Upper lobe of left lung (tissue), 6 donors: Measurements from ENCODE around the gene IGSF11. TPM values are rescaled to one million over a fixed set of nuclear protein-coding genes. Genes with fewer than 3 reads are reported as not detected.
A peak's percentile ranks its signal among the peaks of the same experiment; 100 is the strongest.

Experiments used
- ATAC-seq, 2 donors: fragments of 200-7000 bp; cut with Tn5 transposase; one replicate each; pipeline ENCODE4 v1.9.1; 2022; ENCODE audit warnings: mild to moderate bottlenecking in 2 of 2, moderate library complexity in 2 of 2; ENCODE audit not compliant: low FRiP score in 2 of 2
- DNase-seq, 2 donors: peaks; one replicate each; pipeline ENCODE4 v3.0.0-alpha.2; 2019 to 2020
- H3K27ac ChIP-seq, 4 donors: fragments of 200-600 bp; sonication (generic); one replicate each; pipeline ENCODE4 v1.5.1; 2016 to 2019
- H3K27me3 ChIP-seq, 4 donors: fragments of 200-600 bp; sonication (generic); one replicate each; pipeline ENCODE4 v1.5.1; 2017 to 2019
- H3K36me3 ChIP-seq, 4 donors: fragments of 200-600 bp; sonication (generic); one replicate each; pipeline ENCODE4 v1.5.1; 2016 to 2019
- H3K4me1 ChIP-seq, 4 donors: fragments of 200-600 bp; sonication (generic); one replicate each; pipeline ENCODE4 v1.5.1; 2018 to 2019
- H3K4me3 ChIP-seq, 4 donors: fragments of 200-600 bp; sonication (generic); one replicate each; pipeline ENCODE4 v1.5.1; 2017 to 2019; ENCODE audit warnings: mild to moderate bottlenecking in 2 of 4, moderate library complexity in 1 of 4
- H3K9me3 ChIP-seq, 4 donors: fragments of 200-600 bp; sonication (generic); one replicate each; pipeline ENCODE4 v1.5.1; 2018 to 2019
- CTCF ChIP-seq, 6 experiments: fragments of 450-650 bp in 4 of 6; fragments of 200-600 bp in 2 of 6; sonication (generic) in 2 of 6; IDR thresholded peaks; one replicate each; pipeline ENCODE4 v1.5.1; 2016 to 2019; ENCODE audit warnings: antibody characterized with exemption in 6 of 6
- EP300 ChIP-seq, 4 donors: sonication (generic); formaldehyde crosslinking; IDR thresholded peaks; one replicate each; pipeline ENCODE4 v1.5.1; 2017; ENCODE audit warnings: antibody characterized with exemption in 4 of 4, control low read depth in 2 of 4
- POLR2A ChIP-seq, 4 donors: fragments of 450-650 bp; IDR thresholded peaks; one replicate each; pipeline ENCODE4 v1.5.1; 2016 to 2017; ENCODE audit warnings: antibody characterized with exemption in 4 of 4, mild to moderate bottlenecking in 2 of 4
- POLR2AphosphoS5 ChIP-seq, 2 donors: sonication (generic); formaldehyde crosslinking; IDR thresholded peaks; one replicate each; pipeline ENCODE4 v1.5.1; 2017; ENCODE audit warnings: antibody characterized with exemption in 2 of 2
- WGBS, 2 donors: methylation state at CpG; one replicate each; pipeline ENCODE4 v1.1.5; 2017 to 2018; 5-methylcytosine and 5-hydroxymethylcytosine counted together
- total RNA-seq, 6 donors: library from RNA; depleted of rRNA in 4 of 6; stranded (reverse); fragments of >200 nt in 4 of 6; gene quantifications; one replicate each; pipeline versions ENCODE4 v1.1.0 to v1.2.1, GENCODE V29; 2016 to 2021
- donor health status: DM: no; HTN: no; CAD: no; lungs with moderate emphysema.
- donor health status: DM: no; HTN: yes; CAD: no; lungs with severe emphysema.

Gene IGSF11
- total RNA-seq, 6 donors from 2014 or later = 0.11 to 0.71 (median 0.14) TPM; not detected in 3

- 54% methylated on average over 14 of the region's 14 CpGs for WGBS, 2 donors
- H3K36me3 ChIP-seq = no peaks in the 10 kb centered on the region
- peaks cover 4 to 15% (median 6%) of the 10 kb centered on the region in 4 donors for H3K4me1 ChIP-seq
- peaks cover 0 to 14% (median 0%) of the 10 kb centered on the region in 4 donors for H3K27me3 ChIP-seq
- TF ChIP-seq POLR2AphosphoS5 (IDR thresholded peaks at IDR 0.05) (no peak), CTCF (IDR thresholded peaks at IDR 0.05) (no peak), EP300 (IDR thresholded peaks at IDR 0.05) (no peak), POLR2A (IDR thresholded peaks at IDR 0.05) (no peak)
- no peak for DNase-seq
- H3K9me3 ChIP-seq = no peaks in the 10 kb centered on the region
- no peak for ATAC-seq
- peak overlapping the region in 3 of 4 donors; percentile 46 to 67 (median 65) for H3K4me3 ChIP-seq
- H3K27ac ChIP-seq = no peak overlapping the region
Observed at GRCh38 chr3:119033393-119034255, 1.0 kb downstream of the IGSF11 start.

DNA sequence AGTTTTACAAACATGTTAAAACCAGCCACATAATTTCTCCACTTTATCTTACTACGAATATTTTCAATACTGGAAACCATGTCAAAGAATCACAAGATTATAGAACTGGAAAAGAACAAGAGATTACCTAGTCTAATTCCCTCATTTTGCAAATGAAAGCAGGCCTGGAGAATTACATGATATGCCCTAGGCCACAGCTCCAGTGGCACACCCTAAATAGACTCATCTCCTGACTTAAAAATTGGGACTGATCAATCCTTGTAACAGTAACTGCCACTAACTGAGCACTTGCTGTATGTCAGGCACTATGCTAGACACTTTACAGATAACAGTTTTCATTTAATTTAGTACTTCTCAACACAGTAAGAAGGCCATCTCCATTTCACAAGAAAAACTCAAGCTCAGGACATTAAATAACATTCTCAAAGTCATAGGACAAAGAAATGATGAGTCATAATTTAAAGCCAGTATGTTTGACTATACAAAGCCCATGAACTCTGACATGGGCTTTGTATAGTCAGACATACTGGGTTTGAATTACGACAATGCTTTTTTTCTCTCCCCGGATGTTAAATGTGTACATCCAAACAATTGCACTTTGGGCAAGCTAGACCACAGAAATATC lies 9.4 kb downstream of the IGSF11 start:
- no peak overlapping the region for H3K4me3 ChIP-seq
- no peaks in the 10 kb centered on the region for H3K27me3 ChIP-seq
- H3K4me1 ChIP-seq = no peaks in the 10 kb centered on the region
- DNase-seq (no peak), ATAC-seq (no peak)
- no peaks in the 10 kb centered on the region for H3K9me3 ChIP-seq
- H3K36me3 ChIP-seq = no peaks in the 10 kb centered on the region
- TF ChIP-seq POLR2A (IDR thresholded peaks at IDR 0.05) = no peak
- TF ChIP-seq CTCF (IDR thresholded peaks at IDR 0.05) = no peak
- 67 to 95% methylated on average over 3 of the region's 3 CpGs for WGBS, 2 donors
- H3K27ac ChIP-seq = no peak overlapping the region

GRCh38 chr3:119019767-119020518 lies 14.7 kb downstream of the IGSF11 start:
- no peaks in the 10 kb centered on the region for H3K4me1 ChIP-seq
- H3K9me3 ChIP-seq = no peaks in the 10 kb centered on the region
- DNase-seq (no peak), ATAC-seq (no peak)
- TF ChIP-seq EP300 (IDR thresholded peaks at IDR 0.05) (no peak), POLR2AphosphoS5 (IDR thresholded peaks at IDR 0.05) (no peak), CTCF (IDR thresholded peaks at IDR 0.05) (no peak), POLR2A (IDR thresholded peaks at IDR 0.05) (no peak)
- no peak overlapping the region for H3K4me3 ChIP-seq
- WGBS, 2 donors = 20 to 21% methylated on average over 4 of the region's 4 CpGs
- H3K27me3 ChIP-seq = no peaks in the 10 kb centered on the region
- no peak overlapping the region for H3K27ac ChIP-seq
- H3K36me3 ChIP-seq = no peaks in the 10 kb centered on the region

- 86 to 100% methylated on average over 1 of the region's 1 CpG for WGBS, 2 donors
- H3K27me3 ChIP-seq = no peaks in the 10 kb centered on the region
- no peak overlapping the region for H3K4me3 ChIP-seq
- H3K4me1 ChIP-seq = no peaks in the 10 kb centered on the region
- H3K9me3 ChIP-seq = no peaks in the 10 kb centered on the region
- no peaks in the 10 kb centered on the region for H3K36me3 ChIP-seq
- no peak for TF ChIP-seq POLR2AphosphoS5 (IDR thresholded peaks at IDR 0.05)
- TF ChIP-seq EP300 (IDR thresholded peaks at IDR 0.05) = no peak
- no peak for TF ChIP-seq POLR2A (IDR thresholded peaks at IDR 0.05)
- TF ChIP-seq CTCF (IDR thresholded peaks at IDR 0.05) = no peak
- no peak overlapping the region for H3K27ac ChIP-seq
- DNase-seq (no peak), ATAC-seq (no peak)
Observed at GRCh38 chr3:119018690-119019463, 15.8 kb downstream of the IGSF11 start.
